ENCODE results near the gene UBA7. TPM values are rescaled to one million over a fixed set of nuclear protein-coding genes. Genes with fewer than 3 reads are reported as not detected.

Gene UBA7
- total and polyA plus RNA-seq, 2 of the 8 experiments (the other 6 are each of a cell fraction or from before 2014, with no cell fraction given) = 0.34 to 0.65 TPM

- Histone ChIP-seq H3K4me3 (ENCODE audit: extremely low read depth in 1 of 4, insufficient read depth in 2 of 4, low read depth in 3 of 4, low read length in 4 of 4) (no peak overlapping the region), H2BK5ac (ENCODE audit: low read depth, low read length) (no peak overlapping the region), H4K20me1 (replicated peaks in 1 of 2; ENCODE audit: control insufficient read depth in 1 of 2, insufficient read depth in 2 of 2, low read length in 2 of 2) (peaks cover under 1 to 6% of the 10 kb centered on the region in 2 experiments), H3K4me2 (ENCODE audit: insufficient read depth in 1 of 2, low read depth in 2 of 2, low read length in 2 of 2) (no peak overlapping the region), H2BK20ac (ENCODE audit: low read length) (no peak overlapping the region), H2AK5ac (ENCODE audit: low read depth, low read length) (no peak overlapping the region), H3K56ac (replicated peaks; ENCODE audit: insufficient read length, low read depth, low read length) (no peak overlapping the region), H3K9ac (replicated peaks in 1 of 4; ENCODE audit: extremely low read depth in 1 of 4, low read depth in 3 of 4, low read length in 3 of 4) (no peak overlapping the region), H2AFZ (ENCODE audit: low read length) (no peak overlapping the region), H2BK120ac (replicated peaks; ENCODE audit: low read depth, low read length) (no peak overlapping the region), H3K36me3 (ENCODE audit: control insufficient read depth in 2 of 4, insufficient read depth in 4 of 4, low read length in 3 of 4) (peaks cover 0 to 4% (median 0%) of the 10 kb centered on the region in 4 experiments; a peak in 3 of 8 replicates), H3K23me2 (ENCODE audit: low read depth, low read length) (no peaks in the 10 kb centered on the region; the same call in 1 of the 2 replicates), H4K8ac (ENCODE audit: extremely low read depth, insufficient read depth, low read length) (no peak overlapping the region), H2BK15ac (ENCODE audit: low read length) (no peak overlapping the region), H3K27ac (ENCODE audit: low read depth, low read length) (no peak overlapping the region), H3K23ac (ENCODE audit: insufficient read length) (no peak overlapping the region), H3K27me3 (replicated peaks in 1 of 4; ENCODE audit: control insufficient read depth in 3 of 4, extremely low read depth in 1 of 4, insufficient read depth in 3 of 4, low read length in 3 of 4) (no peaks in the 10 kb centered on the region), H3K79me1 (ENCODE audit: low read depth, low read length) (peaks cover 15% of the 10 kb centered on the region), H2BK12ac (ENCODE audit: low read depth, low read length) (no peak overlapping the region), H3K9me3 (ENCODE audit: insufficient read depth in 2 of 2, low read depth in 1 of 2, low read length in 1 of 2) (no peaks in the 10 kb centered on the region), H4K91ac (replicated peaks; ENCODE audit: insufficient read length, low read length) (no peak overlapping the region), H3K4me1 (replicated peaks in 1 of 4; ENCODE audit: control insufficient read depth in 3 of 4, insufficient read depth in 4 of 4, low read length in 3 of 4) (no peaks in the 10 kb centered on the region), H3K14ac (ENCODE audit: insufficient read length) (no peak overlapping the region), H3K79me2 (ENCODE audit: control insufficient read depth in 1 of 2, insufficient read depth in 2 of 2, low read length in 2 of 2) (peaks cover 5 to 81% of the 10 kb centered on the region in 2 experiments; a peak in 3 of 4 replicates), H3K4ac (replicated peaks; ENCODE audit: insufficient read length, low read depth, low read length) (no peak overlapping the region), H3K18ac (ENCODE audit: extremely low read depth, low read length) (no peak overlapping the region), H4K5ac (ENCODE audit: insufficient read length, low read depth, low read length) (no peak overlapping the region)
- ChIA-PET POLR2A (ENCODE audit: partially characterized antibody) (interaction anchor here (1.0 kb wide), 1 partner anchor 56 kb away, joined by 3 read pairs; the partner anchor contains the start of gene AMIGO3), CTCF (ENCODE audit: partially characterized antibody) (interaction anchor here (1.1 to 1.7 kb wide), 2 partner anchors 31 to 74 kb away, joined by 3 to 4 read pairs; no protein-coding TSS in a partner anchor)
- TF ChIP-seq POU5F1 (IDR thresholded peaks at IDR 0.05; ENCODE audit: low read depth, low read length) = no peak
- no peak for TF ChIP-seq ZNF274 (IDR thresholded peaks at IDR 0.05; ENCODE audit: borderline replicate concordance, extremely low read depth, low read length)
- no peak for TF ChIP-seq JUN (IDR thresholded peaks at IDR 0.05; ENCODE audit: low read depth, low read length)
- TF ChIP-seq RFX5 (IDR thresholded peaks at IDR 0.05; ENCODE audit: borderline replicate concordance, low read depth, low read length) = no peak
- TF ChIP-seq KDM4A (IDR thresholded peaks at IDR 0.05; ENCODE audit: low read depth, low read length, severe bottlenecking) = no peak
- no peak for TF ChIP-seq POLR2AphosphoS5 (IDR thresholded peaks at IDR 0.05; ENCODE audit: low read depth, low read length)
- TF ChIP-seq ATF3 (IDR thresholded peaks at IDR 0.05; ENCODE audit: insufficient read depth, low read depth, low read length) = no peak
- TF ChIP-seq TEAD4 (IDR thresholded peaks at IDR 0.05; ENCODE audit: low read depth, low read length) = no peak
- 93% methylated on average over 3 of the region's 3 CpGs; no CpG with 5 or more reads in 1 of the 2 experiments for whole genome bisulfite sequencing, 2 experiments (ENCODE audit: extremely low coverage in 1 of 2, insufficient coverage in 1 of 2, insufficient read length in 1 of 2, insufficient replicate concordance in 2 of 2, low coverage in 1 of 2, low lambda C conversion rate in 2 of 2, missing lambda C conversion rate in 1 of 2)
- FAIRE-seq (no peak), DNase-seq (ENCODE audit: low read depth in 1 of 2, low spot score in 2 of 2) (no peak)
Observed at GRCh38 chr3:49775538-49775937, 38.2 kb downstream of the UBA7 start.
